ENCODE results near the gene MLLT1. TPM values are rescaled to one million over a fixed set of nuclear protein-coding genes. Genes with fewer than 3 reads are reported as not detected.

Gene MLLT1
- total RNA-seq (100 to 1,000 TPM in 3 of 7 donors, 10 to 100 TPM in 4; 16.3 to 116 (median 95.8) TPM), polyA plus RNA-seq (10 to 100 TPM; 11.1 to 43.7 TPM)
- long read RNA-seq, donor 1, partial matches to known transcripts = 15 of 212 reads
- long read RNA-seq, donor 1, other reads (novel, unspliced or antisense) = 196 of 212 reads
- long read RNA-seq, donor 2, full-length matches to known transcripts = 6 of 6 reads
- long read RNA-seq, donor 2, partial matches to known transcripts = 0 of 6 reads
- long read RNA-seq, donor 2, other reads (novel, unspliced or antisense) = 0 of 6 reads
- long read RNA-seq, donor 3, full-length matches to known transcripts = 10 of 258 reads
- long read RNA-seq, donor 3, partial matches to known transcripts = 125 of 258 reads
- long read RNA-seq, donor 3, other reads (novel, unspliced or antisense) = 123 of 258 reads

- H3K4me3 ChIP-seq = peak within 1 kb of the TSS; percentile 66
- peak; percentile 43 for TF ChIP-seq POLR2A (IDR thresholded peaks at IDR 0.05)
- TF ChIP-seq CTCF (IDR thresholded peaks at IDR 0.05) = peak; percentile 47 to 72 (median 56)
- no peak for TF ChIP-seq EP300 (IDR thresholded peaks at IDR 0.05)
- intact Hi-C loops (cut with DNase I) = loop anchor here in 2 of 4 donors (10.0 kb wide), 2 partner anchors 95 to 225 kb away; partner anchors contain the start of genes ALKBH7 (in 1 of the 2) and PSPN (in 1 of the 2)
- 3 to 4% (median 3%) methylated on average over 55 to 66 of the region's 66 CpGs for WGBS, 3 donors
- no peaks in the 10 kb centered on the region for H3K36me3 ChIP-seq
- H3K4me1 ChIP-seq (ENCODE audit: insufficient read depth) = peaks cover 23% of the 10 kb centered on the region
- peak within 1 kb of the TSS; percentile 79 to 91 for H3K27ac ChIP-seq
- H3K27me3 ChIP-seq = no peaks in the 10 kb centered on the region
- no peaks in the 10 kb centered on the region for H3K9me3 ChIP-seq
- DNase-seq = peak; percentile 97 to 99 (median 98)
These were observed at the start of gene MLLT1 for GRCh38 chr19:6279931-6280591. Gene MLLT1, minus strand, starts transcription at chr19:6279975. Its CDS starts 191 bp downstream, at chr19:6279784.

- Histone ChIP-seq H3K9me3 (no peaks in the 10 kb centered on the region), H3K4me3 (no peak overlapping the region), H3K27ac (no peak overlapping the region), H3K36me3 (no peaks in the 10 kb centered on the region), H3K4me1 (ENCODE audit: insufficient read depth) (no peaks in the 10 kb centered on the region), H3K27me3 (no peaks in the 10 kb centered on the region)
- no peak for DNase-seq
- 81 to 85% (median 81%) methylated on average over 5 of the region's 5 CpGs for WGBS, 3 donors
- intact Hi-C loops (cut with DNase I) = no loop called here
- TF ChIP-seq POLR2A (IDR thresholded peaks at IDR 0.05) (no peak), EP300 (IDR thresholded peaks at IDR 0.05) (no peak)
These were observed 47.0 kb upstream of the MLLT1 start for GRCh38 chr19:6326815-6327214.

GRCh38 chr19:6325614-6326013, 45.8 kb upstream of the MLLT1 start:
- Histone ChIP-seq H3K27ac (no peak overlapping the region), H3K36me3 (no peaks in the 10 kb centered on the region), H3K4me3 (no peak overlapping the region), H3K27me3 (no peaks in the 10 kb centered on the region), H3K4me1 (ENCODE audit: insufficient read depth) (no peaks in the 10 kb centered on the region), H3K9me3 (no peaks in the 10 kb centered on the region)
- TF ChIP-seq CTCF (IDR thresholded peaks at IDR 0.05) = no peak
- no peak for TF ChIP-seq POLR2A (IDR thresholded peaks at IDR 0.05)
- no peak for TF ChIP-seq EP300 (IDR thresholded peaks at IDR 0.05)
- DNase-seq = no peak
- 62 to 67% (median 63%) methylated on average over 4 of the region's 4 CpGs for WGBS, 3 donors
- intact Hi-C loops (cut with DNase I) = no loop called here

GRCh38 chr19:6324757-6325156, 45.0 kb upstream of the MLLT1 start:
- no peak for TF ChIP-seq EP300 (IDR thresholded peaks at IDR 0.05)
- TF ChIP-seq POLR2A (IDR thresholded peaks at IDR 0.05) = no peak
- TF ChIP-seq CTCF (IDR thresholded peaks at IDR 0.05) = no peak
- Histone ChIP-seq H3K36me3 (no peaks in the 10 kb centered on the region), H3K27me3 (no peaks in the 10 kb centered on the region), H3K9me3 (no peaks in the 10 kb centered on the region), H3K27ac (no peak overlapping the region), H3K4me3 (no peak overlapping the region), H3K4me1 (ENCODE audit: insufficient read depth) (no peaks in the 10 kb centered on the region)
- WGBS, 3 donors = 42 to 65% (median 56%) methylated on average over 4 of the region's 4 CpGs
- intact Hi-C loops (cut with DNase I) = no loop called here
- DNase-seq = no peak

Measured in ovary (tissue), 10 donors.